Measurements from ENCODE around the gene CLK4. TPM values are rescaled to one million over a fixed set of nuclear protein-coding genes. Genes with fewer than 3 reads are reported as not detected.

The CLK4 gene
- total RNA-seq, 1 donor from 2014 or later: 34.1 TPM

DNA sequence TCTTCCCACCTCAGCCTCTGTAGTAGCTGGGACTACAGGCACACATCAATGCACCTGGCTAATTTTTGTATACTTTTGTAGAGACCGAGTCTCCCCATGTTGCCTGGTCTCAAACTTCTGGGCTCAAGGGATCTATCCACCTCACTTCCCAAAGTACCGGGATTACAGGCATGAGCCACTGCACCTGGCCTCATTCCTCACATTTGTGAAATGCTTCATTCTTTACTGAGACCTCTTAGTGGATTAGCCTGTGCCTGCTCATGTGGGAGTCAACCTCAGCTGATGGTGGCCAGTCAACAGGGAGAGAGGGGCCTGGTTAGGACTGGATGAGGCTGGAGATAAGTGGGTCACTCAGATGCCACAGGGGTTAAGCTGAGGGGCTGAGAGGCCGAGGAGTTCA lies 37.3 kb upstream of the CLK4 start:
- Histone ChIP-seq H3K4me1 (no peaks in the 10 kb centered on the region), H3K36me3 (no peaks in the 10 kb centered on the region), H3K27me3 (ENCODE audit: low read depth) (no peaks in the 10 kb centered on the region), H3K4me3 (no peak overlapping the region), H3K27ac (no peak overlapping the region), H3K9me3 (no peaks in the 10 kb centered on the region)
- no peak for DNase-seq
- TF ChIP-seq, protein P1, sequence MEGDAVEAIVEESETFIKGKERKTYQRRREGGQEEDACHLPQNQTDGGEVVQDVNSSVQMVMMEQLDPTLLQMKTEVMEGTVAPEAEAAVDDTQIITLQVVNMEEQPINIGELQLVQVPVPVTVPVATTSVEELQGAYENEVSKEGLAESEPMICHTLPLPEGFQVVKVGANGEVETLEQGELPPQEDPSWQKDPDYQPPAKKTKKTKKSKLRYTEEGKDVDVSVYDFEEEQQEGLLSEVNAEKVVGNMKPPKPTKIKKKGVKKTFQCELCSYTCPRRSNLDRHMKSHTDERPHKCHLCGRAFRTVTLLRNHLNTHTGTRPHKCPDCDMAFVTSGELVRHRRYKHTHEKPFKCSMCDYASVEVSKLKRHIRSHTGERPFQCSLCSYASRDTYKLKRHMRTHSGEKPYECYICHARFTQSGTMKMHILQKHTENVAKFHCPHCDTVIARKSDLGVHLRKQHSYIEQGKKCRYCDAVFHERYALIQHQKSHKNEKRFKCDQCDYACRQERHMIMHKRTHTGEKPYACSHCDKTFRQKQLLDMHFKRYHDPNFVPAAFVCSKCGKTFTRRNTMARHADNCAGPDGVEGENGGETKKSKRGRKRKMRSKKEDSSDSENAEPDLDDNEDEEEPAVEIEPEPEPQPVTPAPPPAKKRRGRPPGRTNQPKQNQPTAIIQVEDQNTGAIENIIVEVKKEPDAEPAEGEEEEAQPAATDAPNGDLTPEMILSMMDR (IDR thresholded peaks at IDR 0.05): no peak
- intact Hi-C loops (cut with DNase I): no loop called here
- no peak for ATAC-seq

DNA sequence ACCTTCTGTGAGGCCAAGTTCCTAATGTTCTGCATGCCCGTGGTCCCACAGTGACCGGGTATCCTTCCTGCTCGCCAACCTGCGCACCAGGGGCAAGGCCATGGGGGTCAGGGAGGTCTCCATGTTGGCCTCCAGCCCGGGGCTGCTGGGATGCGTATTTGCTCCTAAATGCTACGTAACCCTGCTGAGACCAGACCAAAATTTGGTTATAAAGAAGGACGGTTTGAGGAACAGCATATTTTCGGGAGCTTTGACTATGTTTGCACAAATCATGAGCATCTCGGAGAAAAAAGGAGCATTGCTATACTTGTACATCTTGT lies 35.7 kb upstream of the CLK4 start:
- no peaks in the 10 kb centered on the region for H3K27me3 ChIP-seq (ENCODE audit: low read depth)
- TF ChIP-seq, protein P1 (IDR thresholded peaks at IDR 0.05): no peak
- H3K36me3 ChIP-seq: no peaks in the 10 kb centered on the region
- no peak overlapping the region for H3K27ac ChIP-seq
- DNase-seq (no peak), ATAC-seq (no peak)
- no peak overlapping the region for H3K4me3 ChIP-seq
- H3K9me3 ChIP-seq: no peaks in the 10 kb centered on the region
- H3K4me1 ChIP-seq: no peaks in the 10 kb centered on the region
- intact Hi-C loops (cut with DNase I): no loop called here

DNA sequence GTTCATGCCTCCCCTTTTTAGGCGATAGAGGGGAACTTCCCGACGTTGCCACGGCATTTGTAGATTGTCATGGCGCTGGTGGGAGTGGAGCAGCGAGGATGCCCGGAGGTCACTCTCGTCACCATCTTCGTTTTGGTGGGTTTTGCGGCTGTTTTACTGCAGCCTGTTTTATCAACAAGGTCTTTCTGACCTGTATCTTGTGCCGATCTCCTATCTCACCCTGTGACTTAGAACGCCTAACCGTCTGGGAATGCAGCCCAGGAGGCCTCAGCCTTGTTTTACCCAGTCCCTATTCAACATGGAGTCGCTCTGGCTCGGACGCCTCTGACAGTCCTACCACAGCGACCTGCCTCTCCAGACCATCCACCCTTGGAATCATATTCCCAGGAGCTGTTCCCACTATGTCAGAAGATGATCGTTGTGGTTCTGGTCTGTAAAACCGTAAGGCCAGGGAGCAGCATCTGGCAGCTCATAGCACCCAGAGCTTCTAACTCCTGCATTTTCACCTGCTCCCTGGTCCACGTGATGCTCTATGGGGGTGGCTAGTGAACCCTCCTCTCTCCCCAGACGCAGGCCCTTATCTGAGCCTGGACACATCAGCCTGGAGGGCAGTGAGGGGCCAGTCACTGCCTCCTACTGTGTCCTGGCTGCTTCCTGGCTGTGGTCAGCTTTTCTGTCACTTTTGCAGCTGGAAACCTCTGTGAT lies 35.1 kb upstream of the CLK4 start:
- Histone ChIP-seq H3K4me1 (no peaks in the 10 kb centered on the region), H3K27ac (no peak overlapping the region), H3K27me3 (ENCODE audit: low read depth) (no peaks in the 10 kb centered on the region), H3K36me3 (no peaks in the 10 kb centered on the region), H3K9me3 (no peaks in the 10 kb centered on the region), H3K4me3 (no peak overlapping the region)
- no peak for DNase-seq
- no peak for ATAC-seq
- TF ChIP-seq, protein P1 (IDR thresholded peaks at IDR 0.05): no peak
- intact Hi-C loops (cut with DNase I): no loop called here

DNA sequence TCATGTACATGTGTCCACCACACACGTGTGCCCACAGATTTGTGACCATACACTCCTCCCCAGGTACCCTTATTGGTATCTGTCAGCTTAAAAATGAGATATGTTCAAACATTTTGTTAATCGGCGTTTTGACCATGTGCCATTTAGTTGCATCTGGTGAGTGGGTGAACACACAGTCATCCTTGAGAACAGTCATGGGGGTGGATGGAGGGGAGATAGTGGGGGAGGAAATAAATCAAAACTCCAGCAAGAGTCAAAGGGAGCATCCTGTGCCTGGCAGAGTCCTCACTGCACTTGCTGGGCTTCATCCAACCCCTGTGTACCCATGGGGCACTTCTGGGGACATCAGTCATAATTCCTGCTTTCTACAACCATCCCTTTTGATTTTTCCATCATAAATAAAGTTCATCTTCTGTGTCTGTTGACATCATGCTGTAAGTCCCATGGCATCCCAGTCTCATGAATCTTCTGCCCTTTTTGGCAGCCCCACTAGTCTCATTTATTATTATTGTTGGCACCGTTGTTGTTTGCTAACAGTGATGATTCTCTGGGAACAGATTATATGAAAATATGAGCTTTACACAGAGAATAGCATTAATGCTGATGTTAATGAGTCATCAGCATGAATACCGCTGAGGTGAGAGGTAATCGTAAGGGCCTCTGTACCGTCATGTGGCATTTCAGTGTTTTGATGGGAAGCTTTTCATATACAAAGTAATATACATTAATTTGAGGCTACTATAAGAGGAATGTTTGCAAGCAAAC lies 24.4 kb upstream of the CLK4 start:
- H3K27ac ChIP-seq: no peak overlapping the region
- TF ChIP-seq, protein P1 (IDR thresholded peaks at IDR 0.05): no peak
- no peak overlapping the region for H3K4me3 ChIP-seq
- no peak for DNase-seq
- no peaks in the 10 kb centered on the region for H3K36me3 ChIP-seq
- no peaks in the 10 kb centered on the region for H3K4me1 ChIP-seq
- intact Hi-C loops (cut with DNase I): no loop called here
- no peaks in the 10 kb centered on the region for H3K27me3 ChIP-seq (ENCODE audit: low read depth)
- no peaks in the 10 kb centered on the region for H3K9me3 ChIP-seq
- ATAC-seq: no peak

DNA sequence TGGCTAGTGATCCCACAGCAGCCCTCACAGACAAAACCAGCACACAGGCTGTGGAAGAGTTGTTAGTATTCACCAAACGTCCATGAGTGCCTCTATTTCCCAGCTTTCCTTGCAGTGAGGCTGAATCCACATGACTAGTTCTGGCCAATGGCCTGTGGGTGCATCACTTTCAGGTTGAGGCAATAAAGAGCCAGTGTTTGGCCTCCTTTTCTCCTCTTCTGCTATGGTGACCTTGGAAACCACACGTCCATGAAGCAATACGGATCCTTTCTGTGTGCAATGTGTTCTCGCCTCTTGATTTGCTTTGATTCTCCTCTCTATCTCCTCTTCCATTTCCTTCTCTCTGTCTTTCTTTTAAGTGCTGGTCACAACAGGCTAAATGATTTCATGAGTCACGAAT lies 23.4 kb upstream of the CLK4 start:
- intact Hi-C loops (cut with DNase I): no loop called here
- Histone ChIP-seq H3K4me1 (no peaks in the 10 kb centered on the region), H3K9me3 (no peaks in the 10 kb centered on the region), H3K27ac (no peak overlapping the region), H3K36me3 (no peaks in the 10 kb centered on the region), H3K27me3 (ENCODE audit: low read depth) (no peaks in the 10 kb centered on the region), H3K4me3 (no peak overlapping the region)
- DNase-seq (no peak), ATAC-seq (no peak)
- TF ChIP-seq, protein P1 (IDR thresholded peaks at IDR 0.05): no peak

Measured in lower lobe of right lung (tissue), 2 donors.